NCI-H345 treated with DMSO at 0.1 percent for 48 hours (cell line): ENCODE data around the gene BRD3.

Source experiments
- DNase-seq: peaks from one replicate; lab custom pipeline; 2025; ENCODE audit not compliant: unreplicated experiment; lab: John Stamatoyannopoulos, UW

Gene BRD3

GRCh38 chr9:134054891-134055811 lies 12.7 kb downstream of the BRD3 start:
- DNase-seq, result no peak

GRCh38 chr9:134053941-134054761 lies 13.7 kb downstream of the BRD3 start:
- DNase-seq, result no peak

- DNase-seq, result no peak
Measured at GRCh38 chr9:134053401-134053871, 14.4 kb downstream of the BRD3 start.

- DNase-seq, result no peak
Measured at GRCh38 chr9:134052941-134053340, 14.9 kb downstream of the BRD3 start.

- no peak for DNase-seq
Measured at GRCh38 chr9:134052491-134052890, 15.3 kb downstream of the BRD3 start.

- DNase-seq, result no peak
Measured at GRCh38 chr9:134051319-134051718, 16.5 kb downstream of the BRD3 start.

- no peak for DNase-seq
Measured at GRCh38 chr9:134050726-134051125, 17.1 kb downstream of the BRD3 start.

GRCh38 chr9:134049772-134050588 lies 17.8 kb downstream of the BRD3 start:
- DNase-seq, result no peak

GRCh38 chr9:134049236-134049635 lies 18.6 kb downstream of the BRD3 start:
- DNase-seq, result no peak

- no peak for DNase-seq
Measured at GRCh38 chr9:134048582-134048968, 19.3 kb downstream of the BRD3 start.

GRCh38 chr9:134047868-134048581 lies 19.8 kb downstream of the BRD3 start:
- DNase-seq, result no peak

- no peak for DNase-seq
Measured at GRCh38 chr9:134046894-134047681, 20.7 kb downstream of the BRD3 start.

- no peak for DNase-seq
Measured at GRCh38 chr9:134045841-134046544, 21.8 kb downstream of the BRD3 start.

- DNase-seq, result no peak
Measured at GRCh38 chr9:134044944-134045343, 22.9 kb downstream of the BRD3 start.

GRCh38 chr9:134043531-134043988 lies 24.3 kb downstream of the BRD3 start:
- no peak for DNase-seq

- no peak for DNase-seq
Measured at GRCh38 chr9:134041649-134041962, 26.2 kb downstream of the BRD3 start.

GRCh38 chr9:134040781-134041648 lies 26.8 kb downstream of the BRD3 start:
- DNase-seq, result no peak

- DNase-seq, result no peak
Measured at GRCh38 chr9:134040176-134040565, 27.7 kb downstream of the BRD3 start.
